GM18907 (cell line): ENCODE data around the gene MS4A15.
"Not testable (repeated sequence)": the region's sequence is repeated elsewhere in the genome, so short reads cannot be mapped to it uniquely, and the experiment has no call there.

Experiments used
- ATAC-seq: cut with Tn5 transposase; IDR thresholded peaks from one replicate; pipeline ENCODE4 v1.9.1; 2021; ENCODE audit warnings: mild to moderate bottlenecking, moderate library complexity; ENCODE audit not compliant: unreplicated experiment

The MS4A15 gene

GRCh38 chr11:60798631-60799030 lies 42.0 kb downstream of the MS4A15 start:
- no peak for ATAC-seq

DNA sequence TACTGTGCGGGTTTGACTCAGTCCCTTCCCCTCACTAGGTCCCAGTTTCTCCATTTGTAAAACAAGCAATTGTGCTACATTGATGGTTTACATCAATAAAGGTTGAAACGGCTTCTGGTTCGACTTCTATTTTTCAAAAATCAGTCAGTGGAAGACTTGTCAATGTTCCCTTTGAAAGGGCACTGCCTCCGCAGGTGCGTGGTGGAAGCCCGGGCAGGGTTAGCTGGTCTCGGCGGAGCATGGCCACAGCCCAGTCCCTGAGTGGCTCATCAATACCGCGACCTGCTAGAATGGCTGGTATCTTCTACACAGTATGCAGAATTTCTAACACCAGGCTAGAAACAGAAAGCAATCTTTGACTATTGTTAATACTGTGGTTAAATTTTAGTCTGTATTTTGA lies 44.5 kb downstream of the MS4A15 start:
- no peak for ATAC-seq

DNA sequence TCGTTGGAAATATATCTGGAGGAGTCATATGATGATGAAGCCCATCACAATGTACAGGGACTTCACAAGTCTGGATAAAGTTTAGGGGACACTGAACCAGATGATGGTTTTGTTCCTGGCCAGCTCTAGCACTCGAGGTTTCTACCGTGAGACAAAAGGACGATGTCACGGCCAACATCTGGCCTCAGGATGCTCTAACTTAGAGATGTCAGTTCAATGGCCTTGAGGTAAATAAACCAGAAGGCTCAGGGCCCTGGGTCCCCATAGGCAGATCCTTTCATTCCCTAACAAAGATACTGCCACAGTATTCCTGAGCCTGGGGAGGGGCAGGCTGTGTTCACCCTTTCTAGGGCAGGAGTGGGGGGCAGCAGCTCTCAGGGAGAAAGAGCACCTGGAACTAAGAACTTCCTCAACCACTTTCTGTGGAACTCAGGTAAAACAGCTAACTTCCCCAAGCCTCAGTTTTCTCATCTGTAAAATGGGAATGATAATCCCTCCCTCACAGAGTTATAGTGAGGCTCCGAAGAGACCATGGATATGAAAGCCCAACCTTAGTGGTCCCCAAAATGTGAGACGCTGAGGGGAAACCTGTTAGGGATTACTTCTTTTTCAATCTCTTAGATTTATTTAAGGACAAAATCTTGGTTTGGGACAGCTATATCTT lies 46.7 kb downstream of the MS4A15 start:
- ATAC-seq, result no peak

DNA sequence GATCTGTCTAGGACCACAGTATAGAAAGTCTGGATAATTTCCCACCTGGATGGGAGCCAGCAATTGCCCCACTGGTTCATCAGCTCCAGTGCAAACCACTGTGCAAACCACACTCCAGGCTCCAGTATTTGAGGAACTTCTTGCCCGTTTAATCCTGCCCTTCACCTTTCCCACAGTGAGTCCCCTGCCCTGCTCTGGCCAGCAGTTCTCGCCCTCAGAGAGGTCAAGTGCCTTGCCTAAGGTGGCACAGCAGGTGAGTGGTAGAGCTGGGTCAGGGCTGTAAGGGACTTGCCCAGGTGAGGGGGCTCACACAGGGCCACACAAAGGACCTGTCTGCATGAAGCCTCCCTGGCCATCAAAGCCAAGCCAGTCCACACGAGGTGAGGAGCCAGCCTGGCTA lies 52.6 kb downstream of the MS4A15 start:
- no peak for ATAC-seq

- no peak for ATAC-seq
Observed at GRCh38 chr11:60809691-60810090, 53.0 kb downstream of the MS4A15 start.

DNA sequence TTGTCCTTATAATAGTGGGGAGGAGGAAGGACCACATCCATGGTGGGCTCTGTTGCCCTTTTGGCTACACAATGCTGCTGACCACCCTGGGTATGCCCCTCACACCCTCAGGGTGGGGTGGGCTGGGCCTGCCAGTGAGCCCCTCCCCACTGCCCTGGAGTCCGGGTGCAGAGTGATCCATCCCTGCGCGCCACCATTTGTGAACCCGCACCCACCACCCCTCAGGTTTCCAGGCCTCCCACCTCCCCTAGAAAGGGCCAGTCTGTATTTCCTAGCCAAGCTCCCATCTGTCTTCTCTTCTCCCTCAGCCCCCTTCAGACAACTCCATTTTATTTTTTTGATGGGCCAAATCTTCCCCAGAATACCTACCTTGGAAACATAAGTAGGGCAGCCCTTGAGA lies 53.5 kb downstream of the MS4A15 start:
- ATAC-seq, result no peak

DNA sequence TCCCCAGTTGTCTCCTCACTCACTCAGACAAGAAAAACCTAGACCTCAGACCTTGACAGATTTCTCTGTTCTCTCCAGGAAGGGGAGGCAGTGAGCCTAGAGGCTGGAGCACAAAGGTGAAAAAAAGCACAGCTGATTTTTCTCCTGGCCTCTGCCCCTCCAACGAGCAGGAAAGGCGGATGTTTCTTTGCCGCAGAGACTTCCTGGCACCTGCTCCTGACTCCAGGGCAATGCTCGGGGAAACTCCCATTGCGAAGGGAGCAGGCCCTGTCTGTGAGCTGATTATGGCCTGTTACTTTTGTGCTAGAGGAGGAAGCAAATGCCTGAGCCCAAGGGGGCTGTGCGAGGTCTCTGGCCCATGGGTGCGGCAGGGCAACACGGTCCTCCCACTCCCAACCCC lies 53.9 kb downstream of the MS4A15 start:
- ATAC-seq, result no peak

DNA sequence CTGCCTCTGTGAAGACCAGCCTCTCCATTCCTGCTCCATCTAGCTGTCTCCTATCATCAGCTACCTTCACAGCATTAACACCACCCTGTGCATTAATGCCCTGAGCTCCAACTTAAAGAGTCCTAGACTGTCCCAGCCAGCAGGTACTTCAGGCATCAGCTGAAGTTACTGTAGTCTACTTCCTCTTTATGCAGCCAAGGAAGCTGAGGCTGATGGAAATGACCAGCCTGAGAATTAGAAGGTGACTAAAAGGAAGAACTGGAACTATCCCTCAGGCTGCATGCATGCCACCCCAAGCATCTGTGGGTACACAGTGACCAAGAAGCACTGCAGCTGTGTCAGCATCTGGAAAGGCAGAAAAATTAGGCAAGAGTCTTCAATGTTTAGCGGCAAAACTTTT lies 56.7 kb downstream of the MS4A15 start:
- no peak for ATAC-seq

- ATAC-seq, result no peak
Observed at GRCh38 chr11:60814112-60814511, 57.4 kb downstream of the MS4A15 start.

- no peak for ATAC-seq
Observed at GRCh38 chr11:60816590-60817157, 60.0 kb downstream of the MS4A15 start.

DNA sequence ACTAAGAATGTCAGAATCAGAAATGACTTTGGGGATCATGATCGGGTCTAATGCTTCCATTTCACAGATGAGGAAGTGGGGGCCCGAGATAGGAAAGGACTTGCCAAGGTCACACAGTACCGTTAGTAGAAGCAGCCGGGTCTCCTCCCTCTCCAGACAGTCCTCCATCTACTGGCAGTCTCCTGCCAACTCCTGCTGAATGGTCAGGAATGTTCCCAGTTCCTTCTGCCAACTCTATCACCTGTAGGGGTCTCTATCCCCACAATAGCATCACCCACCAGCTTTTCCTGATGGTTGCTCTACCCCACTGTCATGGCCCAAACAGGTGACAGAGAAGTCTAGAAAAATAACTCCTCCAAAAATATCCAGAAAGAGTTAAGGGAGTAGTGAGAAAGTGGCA lies 61.4 kb downstream of the MS4A15 start:
- no peak for ATAC-seq

DNA sequence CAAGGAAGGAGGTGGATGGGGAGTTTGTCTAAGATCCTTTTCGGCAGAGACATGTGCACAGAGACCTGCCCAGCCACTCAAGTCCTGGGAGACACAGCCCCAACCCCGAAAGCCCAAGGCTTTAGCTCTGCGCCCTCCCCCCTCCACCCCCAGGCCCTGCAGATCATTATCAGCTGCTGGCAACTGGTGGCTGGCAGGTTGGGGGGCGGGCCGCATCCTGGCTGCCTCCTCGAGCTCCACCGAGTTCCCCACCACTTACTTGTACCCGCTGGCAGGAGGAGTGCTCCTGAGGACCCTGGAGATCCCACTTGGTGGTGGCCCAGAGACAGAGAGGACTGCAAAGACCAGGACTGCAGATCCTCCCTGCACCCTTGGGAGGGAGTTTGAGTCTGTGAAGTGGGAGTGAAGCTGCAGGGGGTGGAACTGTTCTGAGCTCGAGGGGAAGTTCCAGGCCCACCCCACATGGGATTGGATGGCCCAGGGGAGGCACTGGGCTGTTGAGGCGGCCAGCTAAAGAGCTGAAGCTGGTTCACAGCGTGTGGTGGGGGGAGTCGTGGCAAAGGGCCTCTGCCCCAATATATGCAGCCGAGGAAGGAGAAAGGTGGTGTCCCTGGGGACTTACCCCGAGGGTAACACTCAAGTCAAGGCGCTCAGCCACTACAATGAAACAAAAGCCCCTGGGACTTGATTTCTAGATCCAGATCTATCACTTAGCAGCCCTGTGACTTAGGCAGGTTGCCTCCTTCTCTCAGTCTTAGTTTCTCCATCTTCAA lies 65.3 kb downstream of the MS4A15 start:
- no peak for ATAC-seq

DNA sequence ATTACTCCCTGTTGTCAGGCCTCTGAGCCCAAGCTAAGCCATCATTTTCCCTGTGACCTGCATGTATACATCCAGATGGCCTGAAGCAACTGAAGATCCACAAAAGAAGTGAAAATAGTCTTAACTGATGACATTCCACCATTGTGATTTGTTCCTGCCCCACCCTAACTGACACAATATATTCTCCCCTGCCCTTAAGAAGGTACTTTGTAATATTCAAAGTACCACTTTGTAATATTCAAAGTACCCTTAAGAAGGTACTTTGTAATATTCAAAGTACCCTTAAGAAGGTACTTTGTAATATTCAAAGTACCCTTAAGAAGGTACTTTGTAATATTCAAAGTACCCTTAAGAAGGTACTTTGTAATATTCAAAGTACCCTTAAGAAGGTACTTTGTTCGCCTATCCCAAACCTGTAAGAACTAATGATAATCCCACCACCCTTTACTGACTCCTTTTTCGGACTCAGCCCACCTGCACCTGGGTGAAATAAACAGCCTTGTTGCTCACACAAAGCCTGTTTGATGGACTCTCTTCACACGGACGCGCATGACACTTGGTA lies 67.2 kb downstream of the MS4A15 start:
- not testable (repeated sequence) for ATAC-seq

GRCh38 chr11:60825118-60825517 lies 68.5 kb downstream of the MS4A15 start:
- ATAC-seq, result no peak

- no peak for ATAC-seq
Observed at GRCh38 chr11:60825790-60826189, 69.1 kb downstream of the MS4A15 start.
